ENCODE data around the gene ABCD1.

Gene ABCD1

GRCh38 chrX:153779891-153780677, 55.4 kb downstream of the ABCD1 start:
- no peak for DNase-seq (ENCODE audit: low spot score)
- ATAC-seq (ENCODE audit: low read depth), result no peak; the same call in 2 of the 3 replicates
- Histone ChIP-seq H3K27ac (ENCODE audit: poor library complexity, severe bottlenecking) (no peak overlapping the region), H3K9me3 (ENCODE audit: severe bottlenecking) (no peaks in the 10 kb centered on the region), H3K4me1 (ENCODE audit: insufficient read depth, poor library complexity, severe bottlenecking) (no peaks in the 10 kb centered on the region), H3K36me3 (ENCODE audit: low read depth) (no peaks in the 10 kb centered on the region), H3K27me3 (ENCODE audit: insufficient read depth, poor library complexity, severe bottlenecking) (no peaks in the 10 kb centered on the region), H3K4me3 (ENCODE audit: severe bottlenecking) (no peak overlapping the region)
- no peak for TF ChIP-seq CTCF (IDR thresholded peaks at IDR 0.05; ENCODE audit: poor library complexity, severe bottlenecking)

- Histone ChIP-seq H3K27ac (ENCODE audit: poor library complexity, severe bottlenecking) (no peak within 1 kb of the TSS), H3K9me3 (ENCODE audit: severe bottlenecking) (no peaks in the 10 kb centered on the region), H3K36me3 (ENCODE audit: low read depth) (no peaks in the 10 kb centered on the region), H3K4me3 (ENCODE audit: severe bottlenecking) (no peak within 1 kb of the TSS), H3K27me3 (ENCODE audit: insufficient read depth, poor library complexity, severe bottlenecking) (no peaks in the 10 kb centered on the region), H3K4me1 (ENCODE audit: insufficient read depth, poor library complexity, severe bottlenecking) (no peaks in the 10 kb centered on the region)
- ATAC-seq (ENCODE audit: low read depth), result peak; percentile 17; the same call in 1 of the 3 replicates
- DNase-seq (ENCODE audit: low spot score), result no peak
- TF ChIP-seq CTCF (IDR thresholded peaks at IDR 0.05; ENCODE audit: poor library complexity, severe bottlenecking), result no peak
These were observed 56.2 kb downstream of the ABCD1 start, which contains the start of gene SRPK3 for GRCh38 chrX:153780678-153781427. Gene SRPK3, plus strand, starts transcription at chrX:153781041. Its CDS starts 46 bp downstream, at chrX:153781087.

- no peak overlapping the region for H3K27ac ChIP-seq (ENCODE audit: poor library complexity, severe bottlenecking)
- no peak for DNase-seq (ENCODE audit: low spot score)
- H3K9me3 ChIP-seq (ENCODE audit: severe bottlenecking), result no peaks in the 10 kb centered on the region
- no peaks in the 10 kb centered on the region for H3K27me3 ChIP-seq (ENCODE audit: insufficient read depth, poor library complexity, severe bottlenecking)
- no peak for TF ChIP-seq CTCF (IDR thresholded peaks at IDR 0.05; ENCODE audit: poor library complexity, severe bottlenecking)
- ATAC-seq (ENCODE audit: low read depth), result no peak
- H3K4me3 ChIP-seq (ENCODE audit: severe bottlenecking), result no peak overlapping the region
- H3K36me3 ChIP-seq (ENCODE audit: low read depth), result 0 out of 2 replicates have a peak, but pooled peaks cover 4% of the 10 kb centered on the region
- no peaks in the 10 kb centered on the region for H3K4me1 ChIP-seq (ENCODE audit: insufficient read depth, poor library complexity, severe bottlenecking)
These were observed 56.9 kb downstream of the ABCD1 start for GRCh38 chrX:153781428-153782047.

GRCh38 chrX:153782313-153782712, 57.7 kb downstream of the ABCD1 start:
- Histone ChIP-seq H3K9me3 (ENCODE audit: severe bottlenecking) (no peaks in the 10 kb centered on the region), H3K27ac (ENCODE audit: poor library complexity, severe bottlenecking) (no peak overlapping the region), H3K4me3 (ENCODE audit: severe bottlenecking) (no peak overlapping the region), H3K27me3 (ENCODE audit: insufficient read depth, poor library complexity, severe bottlenecking) (no peaks in the 10 kb centered on the region), H3K36me3 (ENCODE audit: low read depth) (0 out of 2 replicates have a peak, but pooled peaks cover 4% of the 10 kb centered on the region), H3K4me1 (ENCODE audit: insufficient read depth, poor library complexity, severe bottlenecking) (no peaks in the 10 kb centered on the region)
- no peak for TF ChIP-seq CTCF (IDR thresholded peaks at IDR 0.05; ENCODE audit: poor library complexity, severe bottlenecking)
- ATAC-seq (ENCODE audit: low read depth) (no peak; the same call in 2 of the 3 replicates), DNase-seq (ENCODE audit: low spot score) (no peak)

Measured in RWPE2 (cell line).